OCI-LY7 (cell line): ENCODE measurements around the gene PGAM5. TPM values are rescaled to one million over a fixed set of nuclear protein-coding genes. Genes with fewer than 3 reads are reported as not detected.

ENCODE experiments used
- BruUV-seq: library from RNA; stranded (reverse); fragments of 400-500 nt; replicated peaks from 2 replicates; lab custom pipeline; 2021; lab: Mats Ljungman, UMichigan
- CTCF ChIA-PET: fragments of 300-600 bp; sonication (Branson Sonifier 250); formaldehyde crosslinking; loops from one replicate; lab custom pipeline; 2022; ENCODE audit warnings: antibody characterized with exemption; ENCODE audit not compliant: unreplicated experiment; lab: Charles Lee
- POLR2A ChIA-PET: fragments of 300-600 bp; sonication (Branson Sonifier 250); formaldehyde crosslinking; loops from one replicate; lab custom pipeline; 2022; ENCODE audit warnings: antibody characterized with exemption; lab: Charles Lee
- DNase-seq: peaks from one replicate; pipeline ENCODE4 v3.0.0-alpha.2; 2015; ENCODE audit warnings: low spot score
- H2AFZ ChIP-seq: fragments of 200-600 bp; sonication (generic), shearing (Covaris generic); 2 replicates; pipeline ENCODE4 v1.6.1; 2014; ENCODE audit warnings: mild to moderate bottlenecking, antibody characterized with exemption, low read length, moderate library complexity
- H3K27ac ChIP-seq: fragments of 200-600 bp; sonication (generic); 2 replicates; pipeline ENCODE4 v1.5.1; 2014; ENCODE audit warnings: mixed run types, low read depth, mild to moderate bottlenecking, moderate library complexity, low read length, inconsistent platforms; ENCODE audit not compliant: poor library complexity, severe bottlenecking
- H3K36me3 ChIP-seq: fragments of 200-600 bp; sonication (generic); 2 replicates; pipeline ENCODE4 v1.6.1; 2014; ENCODE audit warnings: mild to moderate bottlenecking, antibody characterized with exemption, low read length, moderate library complexity, mixed read lengths; ENCODE audit not compliant: insufficient read depth
- H3K4me1 ChIP-seq: fragments of 200-600 bp; sonication (generic); 2 replicates; pipeline ENCODE4 v1.5.1; 2014; ENCODE audit warnings: mild to moderate bottlenecking, low read length; ENCODE audit not compliant: insufficient read depth, poor library complexity, severe bottlenecking
- H3K4me2 ChIP-seq: fragments of 200-600 bp; sonication (generic); 2 replicates; pipeline ENCODE4 v1.6.1; 2014; ENCODE audit warnings: mild to moderate bottlenecking, low read length
- H3K4me3 ChIP-seq: fragments of 200-600 bp; sonication (generic); 2 replicates; pipeline ENCODE4 v1.5.1; 2014; ENCODE audit warnings: mild to moderate bottlenecking, low read depth, low read length; ENCODE audit not compliant: poor library complexity, severe bottlenecking
- H3K79me2 ChIP-seq: fragments of 200-600 bp; sonication (generic); 2 replicates; pipeline ENCODE4 v1.6.1; 2016; ENCODE audit warnings: low read depth, mild to moderate bottlenecking, low read length, moderate library complexity, mixed read lengths; ENCODE audit not compliant: insufficient read depth
- H3K9me2 ChIP-seq: fragments of 200-600 bp; sonication (generic); 2 replicates; pipeline ENCODE4 v1.6.1; 2016; ENCODE audit warnings: mild to moderate bottlenecking, low read length, mixed read lengths; ENCODE audit not compliant: insufficient read depth
- H3K9me3 ChIP-seq: fragments of 200-600 bp; sonication (generic); 2 replicates; pipeline ENCODE4 v1.6.1; 2014; ENCODE audit warnings: mild to moderate bottlenecking, mixed run types, low read length, mixed read lengths
- H4K20me1 ChIP-seq: fragments of 200-600 bp; sonication (generic); 2 replicates; pipeline ENCODE4 v1.6.1; 2014; ENCODE audit warnings: mild to moderate bottlenecking, antibody characterized with exemption, low read length, moderate library complexity, mixed read lengths; ENCODE audit not compliant: insufficient read depth
- CTCF ChIP-seq: fragments of 200-600 bp; sonication (generic); conservative IDR thresholded peaks from 2 replicates; pipeline ENCODE4 v1.5.1; 2014; ENCODE audit warnings: mild to moderate bottlenecking, antibody characterized with exemption, low read length, moderate library complexity, mixed read lengths
- EZH2phosphoT487 ChIP-seq: fragments of 200-600 bp; sonication (generic); IDR thresholded peaks from 2 replicates; pipeline ENCODE4 v1.6.1; 2018; ENCODE audit warnings: low read depth, borderline replicate concordance, mild to moderate bottlenecking, mixed run types, antibody characterized with exemption, low read length, moderate library complexity, mixed read lengths
- intact Hi-C: fragments of 100-400 bp; cut with micrococcal nuclease; formaldehyde crosslinking; loops from one replicate; pipeline ENCODE4 v1.10.0; 2022; ENCODE audit not compliant: unreplicated experiment
- total RNA-seq, 2 experiments: library from RNA; depleted of rRNA in 1 of 2; stranded (reverse); fragments of >200 nt in 1 of 2; shearing (Covaris generic) in 1 of 2; gene quantifications; 2 replicates each; pipeline ENCODE4 v1.2.3, GENCODE V29; 2014 to 2022

Gene PGAM5
- total RNA-seq, 2 experiments from 2014 or later = 95.6 to 97.2 TPM

GRCh38 chr12:132734206-132734605 lies 23.6 kb downstream of the PGAM5 start:
- 0 out of 2 replicates have a peak, but pooled peaks cover 3% of the 10 kb centered on the region for H4K20me1 ChIP-seq
- CTCF ChIA-PET = no interaction called here
- no peak for TF ChIP-seq CTCF
- TF ChIP-seq EZH2phosphoT487 = no peak
- no TSS peak for BruUV-seq
- no peak overlapping the region for H2AFZ ChIP-seq
- H3K4me3 ChIP-seq = no peak overlapping the region
- POLR2A ChIA-PET = no interaction called here
- 0 out of 2 replicates have a peak, but pooled peaks cover 6% of the 10 kb centered on the region for H3K9me3 ChIP-seq
- no peak for DNase-seq
- no peak overlapping the region for H3K4me2 ChIP-seq
- H3K79me2 ChIP-seq = no peaks in the 10 kb centered on the region
- intact Hi-C loops = no loop called here
- no peak overlapping the region for H3K27ac ChIP-seq
- H3K36me3 ChIP-seq = peaks cover 97% of the 10 kb centered on the region
- H3K4me1 ChIP-seq = no peaks in the 10 kb centered on the region
- H3K9me2 ChIP-seq = no peaks in the 10 kb centered on the region

- no peak for DNase-seq
- POLR2A ChIA-PET = no interaction called here
- no peak overlapping the region for H2AFZ ChIP-seq
- no TSS peak for BruUV-seq
- intact Hi-C loops = no loop called here
- H4K20me1 ChIP-seq = 0 out of 2 replicates have a peak, but pooled peaks cover 3% of the 10 kb centered on the region
- no peak overlapping the region for H3K4me2 ChIP-seq
- peaks cover 99% of the 10 kb centered on the region for H3K36me3 ChIP-seq
- TF ChIP-seq CTCF (no peak), EZH2phosphoT487 (no peak)
- no peak overlapping the region for H3K27ac ChIP-seq
- no peaks in the 10 kb centered on the region for H3K4me1 ChIP-seq
- H3K9me3 ChIP-seq = no peaks in the 10 kb centered on the region
- no peaks in the 10 kb centered on the region for H3K79me2 ChIP-seq
- no peak overlapping the region for H3K4me3 ChIP-seq
- H3K9me2 ChIP-seq = no peaks in the 10 kb centered on the region
- CTCF ChIA-PET = no interaction called here
These were observed 24.9 kb downstream of the PGAM5 start for GRCh38 chr12:132735496-132735895.

GRCh38 chr12:132736378-132736777 lies 25.7 kb downstream of the PGAM5 start:
- no peaks in the 10 kb centered on the region for H3K9me3 ChIP-seq
- H3K9me2 ChIP-seq = no peaks in the 10 kb centered on the region
- H3K36me3 ChIP-seq = peaks cover 99% of the 10 kb centered on the region
- H3K79me2 ChIP-seq = no peaks in the 10 kb centered on the region
- intact Hi-C loops = no loop called here
- H3K27ac ChIP-seq = no peak overlapping the region
- H3K4me3 ChIP-seq = no peak overlapping the region
- no peak overlapping the region for H2AFZ ChIP-seq
- H3K4me1 ChIP-seq = no peaks in the 10 kb centered on the region
- CTCF ChIA-PET = no interaction called here
- POLR2A ChIA-PET = no interaction called here
- BruUV-seq = no TSS peak
- 0 out of 2 replicates have a peak, but pooled peaks cover 3% of the 10 kb centered on the region for H4K20me1 ChIP-seq
- H3K4me2 ChIP-seq = no peak overlapping the region
- no peak for DNase-seq
- no peak for TF ChIP-seq CTCF
- TF ChIP-seq EZH2phosphoT487 = no peak
